ENCODE measurements around the gene CALD1.

The CALD1 gene, protein sequence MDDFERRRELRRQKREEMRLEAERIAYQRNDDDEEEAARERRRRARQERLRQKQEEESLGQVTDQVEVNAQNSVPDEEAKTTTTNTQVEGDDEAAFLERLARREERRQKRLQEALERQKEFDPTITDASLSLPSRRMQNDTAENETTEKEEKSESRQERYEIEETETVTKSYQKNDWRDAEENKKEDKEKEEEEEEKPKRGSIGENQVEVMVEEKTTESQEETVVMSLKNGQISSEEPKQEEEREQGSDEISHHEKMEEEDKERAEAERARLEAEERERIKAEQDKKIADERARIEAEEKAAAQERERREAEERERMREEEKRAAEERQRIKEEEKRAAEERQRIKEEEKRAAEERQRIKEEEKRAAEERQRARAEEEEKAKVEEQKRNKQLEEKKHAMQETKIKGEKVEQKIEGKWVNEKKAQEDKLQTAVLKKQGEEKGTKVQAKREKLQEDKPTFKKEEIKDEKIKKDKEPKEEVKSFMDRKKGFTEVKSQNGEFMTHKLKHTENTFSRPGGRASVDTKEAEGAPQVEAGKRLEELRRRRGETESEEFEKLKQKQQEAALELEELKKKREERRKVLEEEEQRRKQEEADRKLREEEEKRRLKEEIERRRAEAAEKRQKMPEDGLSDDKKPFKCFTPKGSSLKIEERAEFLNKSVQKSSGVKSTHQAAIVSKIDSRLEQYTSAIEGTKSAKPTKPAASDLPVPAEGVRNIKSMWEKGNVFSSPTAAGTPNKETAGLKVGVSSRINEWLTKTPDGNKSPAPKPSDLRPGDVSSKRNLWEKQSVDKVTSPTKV

DNA sequence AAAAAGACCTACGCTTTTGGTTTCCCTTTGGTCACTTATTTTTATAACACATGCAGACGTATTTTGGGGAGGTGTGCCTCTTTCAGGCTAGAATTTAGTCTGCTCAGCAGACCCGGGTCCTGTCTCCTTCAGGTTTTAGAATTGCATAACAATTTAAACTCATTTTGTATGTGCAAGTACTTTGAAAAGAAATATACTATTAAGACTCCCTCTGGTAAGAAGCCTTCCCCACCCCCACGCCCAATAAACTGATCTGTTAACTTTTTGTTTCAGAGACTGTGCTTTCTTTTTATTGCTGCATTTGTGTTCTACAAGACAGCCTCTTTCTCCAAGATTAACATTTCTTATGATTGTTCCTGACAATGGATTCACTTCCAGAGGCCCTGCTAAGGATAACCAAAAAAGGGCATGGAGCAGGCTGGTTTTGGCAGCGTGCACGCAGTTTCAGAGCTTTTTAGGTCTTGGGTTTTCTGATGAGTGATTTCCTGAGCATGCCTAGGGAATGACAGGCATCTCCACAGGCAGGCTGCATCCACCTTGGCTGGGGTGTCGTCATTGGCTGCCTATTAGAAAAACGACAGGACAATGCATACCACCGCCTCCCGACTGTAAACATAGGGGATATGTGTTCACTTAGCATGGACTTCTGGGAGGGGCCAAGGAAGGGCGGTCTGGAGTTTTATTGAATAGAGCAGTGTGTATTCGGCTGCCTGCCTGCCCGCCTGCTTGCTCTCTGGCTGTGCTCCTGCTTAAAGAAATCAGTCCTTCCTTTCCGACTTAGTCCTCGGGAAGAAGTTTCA, at the start of gene CALD1:
CALD1 (plus strand) TSS at position 694 of the 800 bp plus-strand sequence. CDS start 88,100 bp downstream, outside the sequence.
- H4K20me1 ChIP-seq (ENCODE audit: control insufficient read depth, insufficient read depth, low read depth, low read length): no peaks in the 10 kb centered on the region
- no peaks in the 10 kb centered on the region for H3K9me3 ChIP-seq (ENCODE audit: control insufficient read depth, insufficient read depth, low read length)
- no peaks in the 10 kb centered on the region for H3K27me3 ChIP-seq (ENCODE audit: control insufficient read depth, low read length)
- H3F3A ChIP-seq (ENCODE audit: control insufficient read depth, insufficient read depth): no peaks in the 10 kb centered on the region
- H3K9me2 ChIP-seq (replicated peaks; ENCODE audit: control insufficient read depth, low read length): no peaks in the 10 kb centered on the region
- H3K4me1 ChIP-seq (ENCODE audit: control insufficient read depth, low read length): peaks cover 13% of the 10 kb centered on the region
- H3K36me3 ChIP-seq (ENCODE audit: control insufficient read depth, low read length): no peaks in the 10 kb centered on the region
- no peak within 1 kb of the TSS for H3K27ac ChIP-seq (ENCODE audit: low read depth, low read length)
- no peak within 1 kb of the TSS for H3K4me2 ChIP-seq (ENCODE audit: low read length)
- no peak for TF ChIP-seq EZH2phosphoT487 (IDR thresholded peaks at IDR 0.05; ENCODE audit: borderline replicate concordance, low read length)
- TF ChIP-seq, protein P1, sequence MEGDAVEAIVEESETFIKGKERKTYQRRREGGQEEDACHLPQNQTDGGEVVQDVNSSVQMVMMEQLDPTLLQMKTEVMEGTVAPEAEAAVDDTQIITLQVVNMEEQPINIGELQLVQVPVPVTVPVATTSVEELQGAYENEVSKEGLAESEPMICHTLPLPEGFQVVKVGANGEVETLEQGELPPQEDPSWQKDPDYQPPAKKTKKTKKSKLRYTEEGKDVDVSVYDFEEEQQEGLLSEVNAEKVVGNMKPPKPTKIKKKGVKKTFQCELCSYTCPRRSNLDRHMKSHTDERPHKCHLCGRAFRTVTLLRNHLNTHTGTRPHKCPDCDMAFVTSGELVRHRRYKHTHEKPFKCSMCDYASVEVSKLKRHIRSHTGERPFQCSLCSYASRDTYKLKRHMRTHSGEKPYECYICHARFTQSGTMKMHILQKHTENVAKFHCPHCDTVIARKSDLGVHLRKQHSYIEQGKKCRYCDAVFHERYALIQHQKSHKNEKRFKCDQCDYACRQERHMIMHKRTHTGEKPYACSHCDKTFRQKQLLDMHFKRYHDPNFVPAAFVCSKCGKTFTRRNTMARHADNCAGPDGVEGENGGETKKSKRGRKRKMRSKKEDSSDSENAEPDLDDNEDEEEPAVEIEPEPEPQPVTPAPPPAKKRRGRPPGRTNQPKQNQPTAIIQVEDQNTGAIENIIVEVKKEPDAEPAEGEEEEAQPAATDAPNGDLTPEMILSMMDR (IDR thresholded peaks at IDR 0.05; ENCODE audit: low read depth, low read length, poor library complexity, severe bottlenecking): no peak
- H3K4me3 ChIP-seq (ENCODE audit: low read length): no peak within 1 kb of the TSS
- H3K79me2 ChIP-seq (ENCODE audit: control insufficient read depth, low read length): no peaks in the 10 kb centered on the region

DNA sequence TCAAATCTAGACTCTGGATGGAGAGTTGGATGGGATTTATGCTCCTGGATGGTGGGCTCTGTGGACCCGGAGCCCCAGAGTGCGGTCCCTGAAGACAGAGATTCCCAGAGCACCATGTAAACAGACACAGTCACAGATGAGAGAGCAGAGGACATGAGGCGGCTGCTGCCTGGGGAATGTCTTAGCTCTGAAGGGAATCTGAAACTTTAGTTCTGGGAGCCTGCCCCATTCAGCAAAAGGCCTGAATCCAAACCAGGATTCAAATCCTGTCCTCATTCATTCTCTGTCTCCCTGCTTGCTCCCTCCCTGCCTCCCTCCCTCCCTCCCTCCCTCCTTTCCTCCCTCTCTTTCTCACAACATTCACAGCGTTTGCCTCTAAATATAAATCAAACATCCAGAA, 49.5 kb upstream of the CALD1 start:
- Histone ChIP-seq H3K4me2 (ENCODE audit: low read length) (no peak overlapping the region), H3K4me1 (ENCODE audit: control insufficient read depth, low read length) (no peaks in the 10 kb centered on the region)

DNA sequence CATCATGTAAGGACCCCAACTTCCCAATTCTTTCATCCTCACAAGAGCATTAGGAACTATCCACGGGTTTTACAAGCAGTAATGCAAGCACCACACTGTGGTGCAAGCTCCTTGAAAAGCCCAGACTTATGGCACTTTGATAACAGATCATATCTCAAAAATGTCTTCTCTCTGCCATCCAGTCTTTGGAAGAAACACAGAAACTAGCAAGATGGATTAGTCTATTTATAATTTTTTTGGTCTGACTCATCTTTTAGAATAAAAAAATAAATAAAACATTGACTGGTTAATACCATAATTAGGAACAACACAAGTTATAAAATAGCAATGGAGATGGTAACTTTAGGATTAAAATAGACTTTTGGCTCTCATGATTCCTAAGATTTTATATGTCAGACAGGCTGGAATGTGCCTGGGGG, 49.0 kb upstream of the CALD1 start:
- H3K27me3 ChIP-seq (ENCODE audit: control insufficient read depth, low read length): no peaks in the 10 kb centered on the region
- no peaks in the 10 kb centered on the region for H3K9me3 ChIP-seq (ENCODE audit: control insufficient read depth, insufficient read depth, low read length)
- H3K9me2 ChIP-seq (replicated peaks; ENCODE audit: control insufficient read depth, low read length): no peaks in the 10 kb centered on the region
- no peaks in the 10 kb centered on the region for H3K4me1 ChIP-seq (ENCODE audit: control insufficient read depth, low read length)
- H4K20me1 ChIP-seq (ENCODE audit: control insufficient read depth, insufficient read depth, low read depth, low read length): no peaks in the 10 kb centered on the region
- H3K27ac ChIP-seq (ENCODE audit: low read depth, low read length): no peak overlapping the region
- H3K4me3 ChIP-seq (ENCODE audit: low read length): no peak overlapping the region
- H3K36me3 ChIP-seq (ENCODE audit: control insufficient read depth, low read length): no peaks in the 10 kb centered on the region
- no peak for TF ChIP-seq EZH2phosphoT487 (IDR thresholded peaks at IDR 0.05; ENCODE audit: borderline replicate concordance, low read length)
- TF ChIP-seq, protein P1 (IDR thresholded peaks at IDR 0.05; ENCODE audit: low read depth, low read length, poor library complexity, severe bottlenecking): no peak
- no peak overlapping the region for H3K4me2 ChIP-seq (ENCODE audit: low read length)
- no peaks in the 10 kb centered on the region for H3F3A ChIP-seq (ENCODE audit: control insufficient read depth, insufficient read depth)
- no peaks in the 10 kb centered on the region for H3K79me2 ChIP-seq (ENCODE audit: control insufficient read depth, low read length)

More for the DNA sequence above, 49.5 kb upstream of the CALD1 start:
- TF ChIP-seq, protein P1 (IDR thresholded peaks at IDR 0.05; ENCODE audit: low read depth, low read length, poor library complexity, severe bottlenecking): no peak
- no peak for TF ChIP-seq EZH2phosphoT487 (IDR thresholded peaks at IDR 0.05; ENCODE audit: borderline replicate concordance, low read length)
- H3K36me3 ChIP-seq (ENCODE audit: control insufficient read depth, low read length): no peaks in the 10 kb centered on the region
- no peaks in the 10 kb centered on the region for H3K9me2 ChIP-seq (replicated peaks; ENCODE audit: control insufficient read depth, low read length)
- no peaks in the 10 kb centered on the region for H3F3A ChIP-seq (ENCODE audit: control insufficient read depth, insufficient read depth)
- no peaks in the 10 kb centered on the region for H3K9me3 ChIP-seq (ENCODE audit: control insufficient read depth, insufficient read depth, low read length)
- no peak overlapping the region for H3K4me3 ChIP-seq (ENCODE audit: low read length)
- no peaks in the 10 kb centered on the region for H3K79me2 ChIP-seq (ENCODE audit: control insufficient read depth, low read length)
- H3K27me3 ChIP-seq (ENCODE audit: control insufficient read depth, low read length): no peaks in the 10 kb centered on the region
- H4K20me1 ChIP-seq (ENCODE audit: control insufficient read depth, insufficient read depth, low read depth, low read length): no peaks in the 10 kb centered on the region
- H3K27ac ChIP-seq (ENCODE audit: low read depth, low read length): no peak overlapping the region
